GM19193 (cell line): ENCODE results near the gene KCTD19.

ENCODE experiments used
- POLR2A ChIP-seq: IDR thresholded peaks from 4 replicates; pipeline ENCODE4 v1.6.1; 2011; ENCODE audit not compliant: insufficient read depth, insufficient read length; ENCODE audit errors: extremely low read depth

Gene KCTD19

DNA sequence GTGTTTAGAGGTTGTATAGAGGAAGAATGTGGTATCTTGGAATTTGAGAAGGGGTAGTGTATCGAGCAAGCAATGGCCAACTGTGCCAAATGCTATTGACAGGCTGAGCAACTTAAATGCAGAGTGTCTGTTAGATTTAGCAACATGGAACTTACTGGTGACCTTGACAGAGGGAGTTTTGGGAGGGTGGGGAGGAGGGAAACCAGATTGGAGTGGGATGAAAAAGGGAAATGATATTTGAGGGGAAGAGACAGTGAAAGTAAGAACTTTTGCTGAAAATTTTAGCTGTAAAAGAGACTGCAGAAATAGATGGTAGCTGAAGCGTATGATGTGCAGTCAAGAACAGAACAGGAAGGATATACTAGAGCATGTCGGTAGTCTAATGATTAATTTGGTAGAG is 1.2 kb upstream of the KCTD19 start:
- TF ChIP-seq POLR2A: no peak

DNA sequence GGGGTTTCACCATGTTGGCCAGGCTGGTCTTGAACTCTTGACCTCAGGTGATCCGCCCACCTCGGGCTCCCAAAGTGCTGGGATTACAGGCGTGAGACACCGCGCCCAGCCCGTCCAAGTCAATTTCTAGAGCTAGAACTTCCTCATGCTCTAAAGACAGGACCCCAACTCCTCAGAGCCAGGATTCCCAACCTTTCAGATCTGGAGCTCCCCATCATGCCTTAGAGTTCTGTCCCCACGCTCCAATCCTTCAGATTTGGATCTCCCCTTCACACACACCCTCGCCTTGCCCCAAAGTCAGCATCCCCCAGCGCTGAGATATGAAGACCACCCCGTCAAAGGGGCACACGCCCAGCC is 448 bp downstream of the KCTD19 start:
- no peak for TF ChIP-seq POLR2A

DNA sequence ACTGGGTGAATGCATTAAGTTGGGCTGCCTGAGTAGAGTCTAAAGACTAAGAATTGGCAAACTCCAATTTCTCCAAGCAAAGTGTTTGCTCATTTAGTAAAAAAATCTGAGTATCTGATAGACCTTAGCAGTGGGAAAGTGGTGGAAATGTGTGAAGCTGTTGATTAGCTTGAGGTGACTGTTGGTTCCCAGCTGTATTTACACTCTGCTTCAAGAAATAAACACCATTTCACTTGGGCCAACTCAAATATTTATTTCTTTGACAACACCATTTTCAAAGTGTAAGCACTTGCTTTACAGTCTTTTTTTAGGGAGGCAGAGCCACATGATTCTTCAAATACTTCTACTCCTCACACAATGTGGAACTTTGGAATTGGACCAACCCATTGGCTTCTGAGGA is 8.7 kb downstream of the KCTD19 start:
- no peak for TF ChIP-seq POLR2A

DNA sequence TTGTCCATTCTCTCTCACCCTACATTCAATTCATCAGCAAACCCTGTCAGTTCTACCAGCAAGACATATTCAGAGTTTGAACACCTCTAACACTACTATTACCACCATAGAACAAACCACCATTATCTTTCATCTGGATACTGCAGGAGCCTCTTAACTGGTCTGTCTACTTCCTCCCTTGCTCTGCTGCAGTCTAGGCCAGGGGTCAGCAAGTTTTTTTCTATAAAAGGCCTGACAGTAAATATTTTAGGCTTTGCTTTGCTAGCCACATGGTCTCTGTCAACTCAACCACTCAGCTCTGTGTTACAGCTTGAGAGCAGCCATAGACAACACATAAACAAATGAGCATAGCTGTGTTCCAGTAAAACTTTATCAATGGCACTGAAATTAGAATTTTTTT is 13.8 kb downstream of the KCTD19 start:
- no peak for TF ChIP-seq POLR2A

DNA sequence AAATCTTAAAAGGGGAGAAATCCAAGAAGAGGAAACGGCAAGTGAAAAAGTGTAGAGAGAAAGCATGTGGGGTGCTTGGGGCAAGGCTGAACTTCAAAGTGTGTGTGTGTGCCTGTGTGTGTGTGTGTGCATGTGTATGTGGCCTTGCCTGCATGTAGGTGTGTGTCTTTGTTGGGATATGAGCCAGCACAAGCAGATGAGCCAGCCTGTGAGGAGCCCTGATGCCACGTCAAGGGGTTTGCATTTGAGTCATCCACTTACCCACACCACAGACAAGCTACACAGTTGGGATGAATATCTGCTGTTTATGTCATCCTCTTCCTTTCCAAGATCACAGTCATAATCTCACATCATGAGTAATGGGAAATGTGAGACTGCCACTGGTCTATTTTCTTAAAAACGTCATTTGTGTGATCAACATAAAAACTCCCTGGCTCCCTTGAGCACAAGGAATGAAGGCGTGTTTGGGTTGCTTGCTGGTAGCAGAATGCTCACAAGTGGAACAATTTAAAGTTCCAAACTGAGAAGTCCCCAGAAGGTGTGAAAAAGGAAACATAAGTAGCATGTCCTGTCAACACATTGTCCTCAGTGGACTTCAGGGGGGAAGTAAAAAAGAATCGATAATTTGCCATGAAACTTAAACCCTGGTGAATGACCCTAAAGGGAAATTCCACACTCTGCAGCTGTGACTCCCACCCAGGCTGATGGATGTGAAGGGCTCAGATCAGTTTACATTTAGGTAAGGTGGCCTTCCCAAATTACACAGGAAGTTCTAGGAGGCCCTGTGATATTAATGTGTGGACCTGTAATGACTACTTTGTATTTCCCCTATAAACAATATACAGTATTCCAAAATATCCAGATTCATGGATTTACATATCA is 14.7 kb downstream of the KCTD19 start:
- no peak for TF ChIP-seq POLR2A

DNA sequence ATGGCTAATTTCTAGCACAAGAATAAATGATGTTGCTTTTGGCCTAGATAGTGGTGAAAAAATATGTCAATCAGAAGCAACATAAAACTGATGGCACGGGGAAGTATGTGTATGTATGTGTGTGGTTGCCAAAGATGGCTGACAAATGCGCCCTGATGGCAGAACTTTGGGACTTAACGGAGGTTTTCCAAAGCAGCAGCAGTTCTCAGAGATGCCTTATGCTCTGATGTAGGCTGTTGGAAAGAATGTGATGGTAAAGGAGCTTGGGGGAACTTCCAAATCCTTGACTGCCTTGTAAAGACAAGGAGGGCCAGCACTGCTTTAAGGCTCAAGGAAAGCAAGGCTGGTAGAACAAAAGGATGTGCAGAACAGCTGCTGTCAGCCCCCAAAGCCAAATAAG is 16.0 kb downstream of the KCTD19 start:
- TF ChIP-seq POLR2A: no peak

DNA sequence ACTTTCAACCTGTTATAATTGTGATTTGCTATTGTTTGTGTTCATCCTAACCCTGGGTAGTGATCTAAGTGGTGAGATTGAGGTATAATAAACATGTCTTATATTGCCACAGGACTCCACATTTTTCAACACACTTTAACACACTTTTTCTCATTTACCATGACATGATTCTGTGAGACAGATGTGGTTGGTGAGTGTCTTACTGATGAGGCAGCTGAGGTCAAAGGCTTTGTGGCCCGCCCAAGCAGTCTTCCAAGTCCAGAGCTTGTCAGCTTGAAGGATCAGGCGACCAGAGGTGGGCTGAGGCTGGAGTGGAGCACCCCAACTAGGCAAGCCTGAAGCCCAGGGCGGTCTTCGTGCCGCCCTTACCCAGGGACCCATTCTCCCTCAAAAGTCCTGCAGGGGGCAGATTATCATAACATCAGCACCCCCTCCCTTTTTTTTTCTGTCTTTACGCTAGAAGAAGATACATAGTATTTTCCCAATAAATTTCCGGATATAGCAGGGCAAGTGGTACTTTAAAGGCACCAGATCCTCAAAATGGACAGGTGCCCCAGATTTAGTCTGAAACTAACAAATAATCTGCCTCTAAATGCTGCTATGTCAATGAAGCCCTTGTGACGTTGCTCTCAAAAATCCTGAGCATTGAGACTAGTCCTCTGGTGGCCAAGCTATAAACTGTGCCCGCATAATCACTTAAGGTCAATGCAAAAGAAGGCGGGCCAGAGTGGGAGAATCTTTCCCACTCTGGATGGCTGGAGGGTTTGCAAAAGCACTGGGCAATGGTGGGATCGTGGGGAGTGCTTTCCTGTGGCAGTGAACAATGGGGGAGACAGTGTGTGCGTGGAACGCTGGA is 21.1 kb downstream of the KCTD19 start:
- TF ChIP-seq POLR2A: no peak

DNA sequence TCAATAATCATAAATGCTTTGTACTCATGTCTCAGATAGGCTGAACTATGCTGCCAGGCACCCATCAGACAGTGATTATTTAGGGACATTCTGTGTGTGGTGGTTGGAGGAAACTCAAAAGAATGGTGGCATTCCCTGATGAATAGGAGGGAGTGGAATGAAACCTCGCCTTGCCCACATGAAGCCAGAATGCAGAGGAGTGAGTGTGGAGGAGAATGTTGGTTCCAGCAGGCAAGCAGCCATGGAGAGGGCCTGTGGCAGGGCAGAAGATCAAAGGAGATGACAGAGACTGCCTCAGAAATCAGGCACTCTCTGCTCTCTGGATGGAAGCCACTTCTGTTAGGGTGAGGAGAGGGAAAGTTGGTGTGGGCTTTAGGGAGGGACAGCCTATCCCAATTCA is 22.5 kb downstream of the KCTD19 start:
- TF ChIP-seq POLR2A: no peak

DNA sequence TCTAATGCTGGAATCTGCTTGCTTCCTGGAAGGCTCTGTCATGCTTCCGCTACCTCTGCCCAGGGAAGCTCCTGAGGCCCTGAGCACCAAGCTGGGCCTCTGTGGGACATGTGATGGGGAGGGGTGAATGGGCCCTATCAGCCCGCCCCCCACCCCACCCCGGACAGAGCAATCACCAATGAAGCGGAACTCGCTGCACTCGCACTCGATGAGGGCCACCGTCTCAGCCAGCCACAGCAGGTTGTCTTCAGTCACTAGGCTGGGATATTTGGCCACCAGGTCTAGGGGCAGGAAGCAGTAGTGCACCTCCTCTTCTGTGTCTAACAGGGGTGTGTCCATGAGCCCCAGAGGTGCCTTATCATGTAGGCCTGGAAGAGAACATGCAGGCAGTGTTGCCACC is 23.6 kb downstream of the KCTD19 start:
- TF ChIP-seq POLR2A: no peak

DNA sequence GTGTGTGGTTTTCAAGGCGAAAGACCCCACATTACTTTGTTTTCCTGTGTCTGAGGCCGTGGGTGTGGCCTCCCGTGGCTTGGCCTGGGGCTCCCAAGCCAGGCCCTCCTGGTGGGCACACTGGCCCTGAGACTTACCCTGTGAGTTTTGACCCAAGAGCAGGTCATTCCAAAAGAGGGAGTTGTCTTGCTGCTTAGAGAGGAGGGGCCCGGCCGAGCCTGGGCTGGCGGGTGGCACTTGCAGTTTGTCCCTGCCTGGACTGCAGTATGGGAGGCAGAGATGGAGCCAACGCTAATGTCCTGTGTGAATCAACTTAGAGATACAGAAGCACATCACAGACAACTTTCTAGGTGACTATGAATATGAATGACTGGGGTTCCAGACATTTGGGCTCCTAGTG is 24.5 kb downstream of the KCTD19 start:
- no peak for TF ChIP-seq POLR2A

DNA sequence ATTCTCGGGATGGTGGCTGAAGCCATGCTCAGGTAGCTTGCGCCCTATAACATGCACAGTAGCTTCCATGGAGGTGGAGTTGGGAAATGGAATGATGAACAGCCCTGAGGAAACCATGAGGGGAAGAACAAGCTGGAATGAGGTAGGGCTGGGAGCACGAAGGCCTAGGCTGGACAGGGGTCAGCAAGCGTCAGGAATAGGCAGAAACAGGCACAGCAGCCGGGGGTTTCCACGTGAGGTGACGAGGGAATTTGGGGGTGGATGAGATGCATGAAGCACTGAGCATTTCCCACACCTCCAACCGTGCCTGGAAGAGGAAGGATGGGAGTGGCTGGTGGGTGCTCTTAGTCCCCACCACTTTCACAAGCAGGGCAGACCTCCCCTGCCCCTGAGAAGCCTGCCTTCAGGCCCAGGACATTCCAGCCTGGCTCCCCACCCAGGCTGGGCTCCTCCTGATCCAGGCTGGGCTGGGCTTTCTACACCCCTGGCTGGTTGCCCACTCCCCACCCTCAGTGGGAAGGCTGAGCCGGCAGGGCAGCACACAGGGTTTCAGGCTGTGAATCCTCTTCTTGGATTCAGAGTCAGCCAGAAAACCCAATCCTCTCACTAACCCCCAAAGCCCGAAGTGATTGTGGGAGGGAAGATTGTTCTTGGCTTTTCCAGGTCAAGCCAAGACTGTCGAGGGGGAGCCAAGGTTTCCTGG is 25.3 kb downstream of the KCTD19 start:
- no peak for TF ChIP-seq POLR2A

DNA sequence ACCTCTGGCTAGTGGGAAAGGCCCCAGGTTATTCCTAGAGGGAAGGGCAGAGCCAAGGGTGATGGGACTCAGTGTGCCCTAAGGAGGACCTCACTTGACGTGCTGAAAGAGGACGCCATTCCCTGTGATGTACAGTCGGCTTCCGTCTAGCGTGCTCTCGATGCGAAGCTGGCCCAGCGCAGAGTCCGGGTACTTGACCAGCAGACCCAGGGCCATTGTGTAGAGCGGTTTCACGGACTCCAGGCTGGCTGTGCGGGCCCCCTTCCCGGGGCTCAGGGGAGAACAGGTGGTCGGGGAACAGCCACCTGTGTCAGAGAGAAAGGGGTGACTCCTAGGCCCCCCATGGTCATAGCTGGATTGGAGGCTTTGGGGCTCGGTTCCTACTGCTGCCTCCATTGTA is 27.3 kb downstream of the KCTD19 start:
- no peak for TF ChIP-seq POLR2A

DNA sequence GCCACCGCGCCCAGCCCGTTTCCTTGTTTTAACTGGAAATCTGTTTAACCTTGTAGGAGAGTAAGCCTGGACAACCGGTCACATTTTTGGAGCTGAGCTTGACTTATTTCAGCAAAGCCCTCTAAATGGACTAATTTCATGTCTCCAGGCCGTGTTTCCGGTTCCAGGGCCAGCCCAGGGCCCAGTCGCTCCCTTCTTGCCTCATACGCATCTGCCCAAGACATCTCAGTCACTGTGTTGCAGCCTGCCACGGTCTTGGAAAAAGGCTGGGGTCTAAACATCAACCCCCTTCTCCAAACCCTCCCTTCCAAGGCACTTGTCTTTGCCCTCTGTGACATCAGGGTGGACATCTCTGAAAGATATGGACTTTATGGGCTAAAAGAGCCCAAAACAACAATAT is 28.3 kb downstream of the KCTD19 start:
- no peak for TF ChIP-seq POLR2A

DNA sequence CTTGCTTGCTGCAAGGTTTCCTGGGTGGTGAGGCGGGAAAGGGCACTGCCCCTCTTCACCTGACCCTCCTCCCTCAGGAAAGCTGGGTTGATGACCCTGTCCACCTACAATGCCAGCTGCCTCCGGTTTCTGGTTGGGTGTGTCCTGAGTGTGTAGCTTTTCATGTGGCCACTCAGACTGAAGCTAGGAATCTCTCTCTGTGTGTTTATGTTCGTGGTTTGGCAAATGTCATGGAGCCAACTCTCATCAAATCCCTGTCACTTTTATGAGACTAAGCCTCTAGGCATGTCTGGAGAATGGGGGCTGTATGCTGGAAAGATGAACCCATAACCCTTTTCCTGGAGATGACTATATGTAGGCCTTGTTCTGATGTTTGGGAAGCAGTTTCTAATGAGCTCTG is 30.1 kb downstream of the KCTD19 start:
- no peak for TF ChIP-seq POLR2A

DNA sequence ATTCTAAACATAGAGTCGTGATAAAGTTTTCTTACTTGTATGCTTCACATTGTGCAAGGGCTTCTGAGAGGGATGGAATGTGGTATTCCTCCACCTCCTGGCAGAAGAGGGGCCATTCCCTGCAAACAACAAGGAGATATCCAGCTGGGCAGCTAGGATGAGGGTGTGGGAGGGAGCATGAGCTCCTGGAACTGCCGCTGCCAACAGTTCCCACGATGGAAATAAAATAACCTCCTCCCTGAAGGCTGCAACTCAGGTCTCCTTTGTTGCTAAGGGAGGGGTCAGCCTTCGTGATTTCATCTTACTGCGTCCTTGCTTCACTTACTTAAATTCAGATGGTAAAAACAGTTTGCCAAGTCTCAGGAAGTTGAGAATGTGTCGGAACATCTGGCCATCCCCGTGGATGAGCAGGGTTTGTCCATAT is 31.6 kb downstream of the KCTD19 start:
- no peak for TF ChIP-seq POLR2A
